ENCODE measurements around the gene TBC1D24. TPM values are rescaled to one million over a fixed set of nuclear protein-coding genes. Genes with fewer than 3 reads are reported as not detected.
"Not testable (repeated sequence)": the region's sequence is repeated elsewhere in the genome, so short reads cannot be mapped to it uniquely, and the experiment has no call there.

The TBC1D24 gene
- total RNA-seq, 1 experiment from 2014 or later: 14.0 TPM

- DNase-seq (ENCODE audit: low read depth): no peak
These were observed 6.6 kb upstream of the TBC1D24 start for GRCh38 chr16:2468233-2468724.

DNA sequence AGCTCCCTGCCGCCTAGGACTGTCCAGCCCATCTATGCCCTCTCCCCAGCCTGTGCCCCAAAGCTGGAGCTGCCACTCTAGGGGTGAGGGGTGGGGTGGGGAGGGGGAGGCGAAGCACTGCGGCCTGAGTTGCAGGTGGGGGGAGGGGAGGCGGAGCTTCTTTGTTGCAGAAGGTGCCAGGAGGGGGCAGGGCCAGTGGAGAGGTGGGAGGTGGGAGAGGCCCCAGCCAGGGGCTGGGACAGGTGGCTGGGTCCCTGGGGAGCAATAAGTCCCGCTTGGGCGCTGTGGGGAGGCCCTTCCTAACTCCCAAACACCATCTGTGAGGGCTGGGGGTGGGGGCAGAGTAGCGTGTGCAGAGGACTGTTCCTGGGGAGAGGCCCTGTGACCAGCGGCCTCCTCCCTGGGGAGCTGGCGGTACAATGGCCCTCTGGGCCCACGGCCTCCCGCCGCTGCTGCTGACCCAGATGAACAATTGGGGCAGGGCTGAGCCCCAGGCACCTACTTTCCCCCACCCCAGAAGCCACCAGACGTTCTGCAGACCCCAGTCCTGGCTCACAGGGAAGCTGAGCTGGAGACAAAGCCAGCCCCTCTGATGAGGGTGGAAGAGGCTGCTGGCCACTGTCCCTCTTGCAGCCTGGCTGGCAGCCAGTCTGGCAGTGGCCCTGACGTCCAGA is 6.1 kb upstream of the TBC1D24 start:
- DNase-seq (ENCODE audit: low read depth): no peak

GRCh38 chr16:2469399-2470233 is 5.3 kb upstream of the TBC1D24 start:
- DNase-seq (ENCODE audit: low read depth): no peak

GRCh38 chr16:2470234-2470601 is 4.7 kb upstream of the TBC1D24 start:
- no peak for DNase-seq (ENCODE audit: low read depth)

DNA sequence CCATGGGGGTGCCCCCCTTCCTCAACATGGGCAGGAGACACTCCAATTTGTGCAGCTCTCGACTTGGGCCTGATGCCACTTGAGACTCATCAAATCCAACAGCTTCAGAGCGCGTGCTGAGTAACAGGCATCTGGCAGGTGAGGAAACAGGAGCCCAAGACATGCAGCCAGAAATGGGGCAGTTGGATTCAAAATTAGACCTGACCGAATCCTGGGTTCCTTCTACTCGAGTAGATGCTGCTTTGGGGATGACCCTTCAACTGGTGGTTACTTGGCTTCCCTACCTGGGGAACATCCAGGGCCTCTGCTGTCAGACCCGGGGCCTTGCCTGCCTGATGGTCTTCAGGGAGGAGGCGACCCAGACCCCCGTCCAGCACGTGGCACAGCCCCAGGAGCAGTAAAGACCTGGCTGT is 4.3 kb upstream of the TBC1D24 start:
- no peak for DNase-seq (ENCODE audit: low read depth)

DNA sequence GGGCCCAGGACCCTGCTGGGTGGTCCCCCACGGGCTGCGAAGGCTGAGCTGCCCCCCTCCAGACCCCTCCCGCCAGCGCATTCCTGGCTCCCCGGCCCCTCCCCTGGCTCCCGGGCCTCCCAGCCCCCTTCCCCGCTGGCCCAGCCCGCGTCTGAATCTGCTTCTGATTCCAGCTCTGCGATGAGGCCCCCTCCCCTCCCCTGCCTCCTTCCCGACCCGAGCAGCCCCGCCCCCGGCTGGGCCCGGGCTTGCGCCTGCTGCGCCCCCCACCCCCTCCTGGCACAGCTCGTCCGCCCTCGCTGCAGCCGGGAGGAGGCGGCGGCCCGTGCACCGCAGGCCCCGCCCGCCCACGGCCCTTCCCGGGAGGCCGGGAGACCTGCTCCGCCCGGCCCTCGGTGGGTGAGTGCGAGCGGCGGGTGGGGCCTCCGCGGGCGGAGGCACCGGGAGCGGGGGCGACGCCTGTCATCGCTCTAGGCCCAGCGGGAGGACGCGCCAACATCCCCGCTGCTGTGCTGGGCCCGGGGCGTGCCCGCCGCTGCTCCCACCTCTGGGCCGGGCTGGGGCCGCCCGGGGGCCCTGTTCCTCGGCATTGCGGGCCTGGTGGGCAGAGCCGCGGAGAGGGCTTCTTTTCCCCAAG is 3.8 kb upstream of the TBC1D24 start, which contains the start of gene NTN3:
NTN3 (plus strand) TSS at position 282 of the 637 bp plus-strand sequence. CDS start 405 bp downstream, outside the sequence.
- no peak for DNase-seq (ENCODE audit: low read depth)

GRCh38 chr16:2471653-2472487 is 3.1 kb upstream of the TBC1D24 start:
- DNase-seq (ENCODE audit: low read depth): no peak

DNA sequence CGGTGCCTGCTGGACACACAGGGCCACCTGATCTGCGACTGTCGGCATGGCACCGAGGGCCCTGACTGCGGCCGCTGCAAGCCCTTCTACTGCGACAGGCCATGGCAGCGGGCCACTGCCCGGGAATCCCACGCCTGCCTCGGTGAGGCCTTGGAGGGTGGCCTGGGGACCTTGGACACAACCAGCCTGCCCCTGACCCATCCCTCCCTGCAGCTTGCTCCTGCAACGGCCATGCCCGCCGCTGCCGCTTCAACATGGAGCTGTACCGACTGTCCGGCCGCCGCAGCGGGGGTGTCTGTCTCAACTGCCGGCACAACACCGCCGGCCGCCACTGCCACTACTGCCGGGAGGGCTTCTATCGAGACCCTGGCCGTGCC is 2.5 kb upstream of the TBC1D24 start:
- DNase-seq (ENCODE audit: low read depth): no peak

DNA sequence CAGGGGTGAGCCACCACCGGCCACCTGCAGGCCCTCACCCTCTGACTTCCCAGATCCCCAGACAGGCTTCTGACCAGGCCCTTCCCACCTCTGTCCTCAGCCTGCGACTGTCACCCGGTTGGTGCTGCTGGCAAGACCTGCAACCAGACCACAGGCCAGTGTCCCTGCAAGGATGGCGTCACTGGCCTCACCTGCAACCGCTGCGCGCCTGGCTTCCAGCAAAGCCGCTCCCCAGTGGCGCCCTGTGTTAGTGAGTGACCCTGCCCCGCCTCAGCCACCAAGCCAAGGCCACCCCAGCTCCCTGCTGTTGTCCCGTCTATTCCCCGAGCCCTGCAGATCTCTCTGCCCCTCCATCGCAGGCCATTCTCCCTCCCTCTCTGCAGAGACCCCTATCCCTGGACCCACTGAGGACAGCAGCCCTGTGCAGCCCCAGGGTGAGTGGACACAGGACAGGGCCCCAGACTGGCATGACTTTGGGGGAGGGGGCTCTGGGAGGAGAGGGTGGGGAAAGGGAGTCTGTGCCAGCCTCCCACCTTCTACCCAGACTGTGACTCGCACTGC is 2.0 kb upstream of the TBC1D24 start:
- DNase-seq (ENCODE audit: low read depth): no peak

DNA sequence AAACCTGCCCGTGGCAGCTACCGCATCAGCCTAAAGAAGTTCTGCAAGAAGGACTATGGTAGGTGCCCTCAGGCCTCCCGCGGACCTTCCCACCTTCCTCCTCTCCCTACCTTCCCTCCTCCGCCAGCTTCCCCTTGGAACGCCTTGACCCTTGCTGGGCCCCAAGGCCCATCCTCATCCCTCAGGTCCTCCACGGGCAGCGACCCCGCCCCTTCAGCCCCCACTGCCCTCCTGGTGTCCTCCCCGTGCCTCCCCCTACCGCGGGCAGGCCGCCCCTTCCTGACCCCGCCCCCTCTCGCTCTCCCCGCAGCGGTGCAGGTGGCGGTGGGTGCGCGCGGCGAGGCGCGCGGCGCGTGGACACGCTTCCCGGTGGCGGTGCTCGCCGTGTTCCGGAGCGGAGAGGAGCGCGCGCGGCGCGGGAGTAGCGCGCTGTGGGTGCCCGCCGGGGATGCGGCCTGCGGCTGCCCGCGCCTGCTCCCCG is 1.4 kb upstream of the TBC1D24 start:
- no peak for DNase-seq (ENCODE audit: low read depth)

GRCh38 chr16:2473999-2474876 is 689 bp upstream of the TBC1D24 start:
- DNase-seq (ENCODE audit: low read depth): no peak

DNA sequence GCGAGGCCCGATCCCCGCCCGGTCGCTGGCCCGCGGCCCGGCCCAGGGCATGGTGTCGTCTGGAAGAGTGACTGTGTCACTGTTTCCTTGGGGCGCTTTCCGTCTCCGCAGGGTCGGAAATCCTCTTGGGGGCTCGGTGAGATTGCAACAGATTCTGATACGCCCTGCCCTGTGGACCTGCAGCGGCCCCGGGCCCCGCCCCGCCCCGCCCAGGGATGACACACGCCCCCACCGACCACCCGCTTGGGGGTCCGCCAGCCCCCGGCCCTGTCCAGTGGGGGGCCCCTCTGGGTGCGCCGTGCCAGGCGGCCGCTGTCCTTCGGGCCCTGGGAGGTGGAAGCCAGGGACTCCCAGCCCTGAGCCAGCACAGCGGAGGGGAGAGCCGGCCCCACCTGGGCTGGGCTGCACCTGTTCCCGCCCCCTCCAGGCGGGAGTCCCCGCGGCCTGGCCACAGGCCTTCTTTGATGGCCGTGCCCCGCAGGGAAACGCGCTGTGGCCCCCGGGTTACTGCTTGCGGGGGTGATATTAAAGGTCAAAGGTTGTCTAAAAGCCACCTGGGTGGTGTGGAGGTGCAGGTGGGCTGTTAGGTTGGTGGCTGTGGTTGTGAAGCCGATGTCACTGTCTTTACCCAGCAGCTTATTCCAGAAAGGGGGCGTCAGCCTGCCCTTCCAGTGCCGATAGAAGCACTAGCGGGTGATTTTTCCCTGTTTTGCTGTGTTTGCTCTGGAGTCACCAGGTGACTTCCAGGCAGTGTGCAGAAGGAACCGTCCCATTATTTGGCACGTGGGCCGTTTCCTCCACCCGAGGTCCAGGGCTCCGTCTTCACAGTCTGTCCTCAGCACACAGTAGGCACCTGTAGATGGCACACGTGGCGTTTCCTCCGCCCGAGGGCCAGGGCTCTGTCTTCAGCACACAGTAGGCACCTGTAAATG is 752 bp downstream of the TBC1D24 start:
- DNase-seq (ENCODE audit: low read depth): no peak

GRCh38 chr16:2476345-2476720 is 1.4 kb downstream of the TBC1D24 start:
- no peak for DNase-seq (ENCODE audit: low read depth)

DNA sequence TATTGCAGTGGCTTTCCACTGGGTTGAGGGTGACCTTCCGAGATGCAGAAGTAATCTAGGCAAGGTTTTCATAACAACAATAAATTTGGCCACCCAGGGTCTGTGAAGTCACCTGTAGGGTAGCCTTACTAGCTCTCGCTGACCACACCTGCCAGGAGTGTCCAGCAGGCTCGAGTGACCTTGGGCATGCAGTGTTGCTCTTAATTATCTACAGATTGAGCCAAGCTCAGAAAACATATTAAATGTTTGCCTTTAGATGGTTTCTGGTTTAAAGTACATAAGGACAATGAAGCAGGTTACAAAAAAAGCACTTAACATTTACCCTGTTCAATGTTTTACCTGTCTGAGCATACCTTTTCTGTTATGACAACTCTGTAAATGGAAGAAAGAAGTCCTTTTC is 1.8 kb downstream of the TBC1D24 start:
- DNase-seq (ENCODE audit: low read depth): no peak

GRCh38 chr16:2477327-2477726 is 2.4 kb downstream of the TBC1D24 start:
- no peak for DNase-seq (ENCODE audit: low read depth)

DNA sequence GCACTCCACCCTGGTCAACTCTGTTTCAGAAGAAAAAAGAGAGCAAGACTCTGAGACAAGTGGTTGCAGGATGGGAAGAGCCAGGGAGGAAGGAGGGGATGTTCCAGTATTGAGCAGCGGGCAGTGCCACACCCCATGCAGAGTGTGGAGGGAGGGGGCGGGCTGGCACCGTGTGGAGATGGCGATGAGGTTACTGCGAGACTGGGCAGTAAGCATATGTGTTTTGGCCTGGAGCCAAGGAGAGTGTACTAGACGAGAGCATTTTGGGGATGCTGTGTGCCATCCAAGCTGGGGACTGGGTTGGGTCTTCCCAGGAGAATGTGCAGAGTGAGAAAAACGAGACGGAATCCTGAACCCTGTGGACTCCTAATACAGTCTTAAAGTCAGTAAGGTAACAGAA is 3.4 kb downstream of the TBC1D24 start:
- DNase-seq (ENCODE audit: low read depth): no peak

- DNase-seq (ENCODE audit: low read depth): not testable (repeated sequence)
These were observed 5.1 kb downstream of the TBC1D24 start for GRCh38 chr16:2479996-2480395.

GRCh38 chr16:2480948-2481347 is 6.0 kb downstream of the TBC1D24 start:
- no peak for DNase-seq (ENCODE audit: low read depth)

DNA sequence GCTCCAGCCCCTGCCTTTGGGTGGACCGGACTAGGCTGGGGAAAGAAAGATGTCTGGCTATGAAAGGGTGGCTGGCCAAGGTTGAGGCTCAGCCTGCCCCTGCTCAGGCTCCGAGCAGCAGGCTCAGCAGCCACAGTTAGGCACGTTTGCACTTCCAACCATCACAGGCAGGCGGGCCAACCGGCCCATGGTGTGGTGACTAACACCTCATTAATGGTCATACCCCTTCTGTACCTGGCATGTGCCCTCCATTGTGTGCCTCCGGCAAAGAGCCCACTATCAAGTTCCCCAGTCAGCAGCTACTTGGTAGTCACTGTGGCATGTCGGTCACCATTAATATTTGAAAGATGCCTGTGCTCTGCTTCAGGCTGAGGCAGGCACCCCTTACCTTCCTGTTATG is 6.7 kb downstream of the TBC1D24 start:
- no peak for DNase-seq (ENCODE audit: low read depth)

All from HT1080 (cell line).